ENCODE measurements around the gene CDCA5. TPM values are rescaled to one million over a fixed set of nuclear protein-coding genes. Genes with fewer than 3 reads are reported as not detected.

CDCA5 gene
- total RNA-seq, 4 donors from 2014 or later, result 0.56 to 2.8 (median 1.4) TPM; not detected in 1

GRCh38 chr11:65066805-65067291, 17.0 kb downstream of the CDCA5 start:
- no peak for DNase-seq (ENCODE audit: low spot score)
- TF ChIP-seq, protein P1, sequence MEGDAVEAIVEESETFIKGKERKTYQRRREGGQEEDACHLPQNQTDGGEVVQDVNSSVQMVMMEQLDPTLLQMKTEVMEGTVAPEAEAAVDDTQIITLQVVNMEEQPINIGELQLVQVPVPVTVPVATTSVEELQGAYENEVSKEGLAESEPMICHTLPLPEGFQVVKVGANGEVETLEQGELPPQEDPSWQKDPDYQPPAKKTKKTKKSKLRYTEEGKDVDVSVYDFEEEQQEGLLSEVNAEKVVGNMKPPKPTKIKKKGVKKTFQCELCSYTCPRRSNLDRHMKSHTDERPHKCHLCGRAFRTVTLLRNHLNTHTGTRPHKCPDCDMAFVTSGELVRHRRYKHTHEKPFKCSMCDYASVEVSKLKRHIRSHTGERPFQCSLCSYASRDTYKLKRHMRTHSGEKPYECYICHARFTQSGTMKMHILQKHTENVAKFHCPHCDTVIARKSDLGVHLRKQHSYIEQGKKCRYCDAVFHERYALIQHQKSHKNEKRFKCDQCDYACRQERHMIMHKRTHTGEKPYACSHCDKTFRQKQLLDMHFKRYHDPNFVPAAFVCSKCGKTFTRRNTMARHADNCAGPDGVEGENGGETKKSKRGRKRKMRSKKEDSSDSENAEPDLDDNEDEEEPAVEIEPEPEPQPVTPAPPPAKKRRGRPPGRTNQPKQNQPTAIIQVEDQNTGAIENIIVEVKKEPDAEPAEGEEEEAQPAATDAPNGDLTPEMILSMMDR (IDR thresholded peaks at IDR 0.05), result no peak
- no peak for ATAC-seq (ENCODE audit: low FRiP score)

DNA sequence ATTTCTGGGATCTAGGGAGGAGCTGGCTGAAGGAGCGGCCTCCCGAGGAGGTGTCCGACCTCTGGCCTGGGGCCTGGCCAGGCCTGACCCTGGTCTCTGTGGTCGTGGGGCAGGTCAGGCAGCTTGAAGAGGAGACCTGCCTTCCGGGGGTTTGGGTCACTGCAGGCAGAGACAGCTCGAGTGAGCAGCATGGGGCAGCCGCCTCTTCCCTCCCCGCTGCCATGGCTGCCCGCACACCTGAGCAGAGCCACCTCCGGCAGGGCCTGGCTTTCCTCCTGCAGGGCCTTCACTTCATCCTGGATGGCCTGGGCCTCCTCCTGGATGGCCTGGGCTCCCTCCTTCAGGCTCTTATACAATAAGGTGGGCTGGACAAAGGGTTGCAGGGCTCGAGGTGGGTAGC, 17.5 kb downstream of the CDCA5 start:
- no peak for DNase-seq (ENCODE audit: low spot score)
- no peak for ATAC-seq (ENCODE audit: low FRiP score)
- TF ChIP-seq, protein P1 (IDR thresholded peaks at IDR 0.05), result no peak

GRCh38 chr11:65065851-65066250, 18.0 kb downstream of the CDCA5 start:
- ATAC-seq (ENCODE audit: low FRiP score), result no peak
- DNase-seq (ENCODE audit: low spot score), result no peak
- TF ChIP-seq, protein P1 (IDR thresholded peaks at IDR 0.05), result no peak

DNA sequence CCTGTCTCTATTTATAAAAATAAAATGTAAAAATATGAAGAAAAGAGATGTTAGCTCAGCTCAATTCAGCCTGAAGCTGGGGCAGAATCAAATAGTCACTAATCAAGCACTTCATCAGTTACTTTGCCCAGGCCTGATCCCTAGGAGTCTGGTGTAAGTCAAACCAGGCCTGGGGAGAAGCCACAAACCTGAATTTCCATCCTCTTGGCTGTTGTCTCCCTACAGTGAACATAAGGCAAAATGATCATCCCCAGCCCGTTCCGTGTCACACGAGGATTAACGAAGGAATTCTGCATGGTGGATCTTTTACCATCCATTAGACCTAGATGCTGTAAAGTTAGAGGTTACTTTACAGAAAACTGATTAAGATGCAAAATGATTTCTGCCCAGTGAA, 19.0 kb downstream of the CDCA5 start:
- DNase-seq (ENCODE audit: low spot score) (no peak), ATAC-seq (ENCODE audit: low FRiP score) (no peak)
- TF ChIP-seq, protein P1 (IDR thresholded peaks at IDR 0.05), result no peak

DNA sequence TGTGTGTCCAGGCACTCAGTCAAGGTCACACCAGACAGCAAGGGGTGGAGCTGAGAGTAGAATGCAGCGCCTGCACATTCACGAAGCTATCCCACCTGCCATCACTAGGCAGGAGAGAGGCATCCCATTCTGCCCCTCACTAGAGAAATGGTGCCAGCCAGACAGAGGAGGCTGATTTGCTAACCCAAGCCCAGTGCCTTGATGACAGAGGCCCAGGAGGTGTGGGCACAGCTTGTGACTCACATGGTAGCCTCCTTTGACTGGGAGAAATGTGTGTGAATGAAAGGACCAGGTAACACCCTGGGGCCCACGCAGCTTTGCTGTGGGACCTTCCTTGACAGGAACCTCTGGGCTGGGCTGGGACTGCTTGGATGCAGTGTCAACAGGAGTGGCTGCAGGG, 20.3 kb downstream of the CDCA5 start:
- TF ChIP-seq, protein P1 (IDR thresholded peaks at IDR 0.05), result no peak
- DNase-seq (ENCODE audit: low spot score) (no peak), ATAC-seq (ENCODE audit: low FRiP score) (no peak)

GRCh38 chr11:65060913-65061408, 22.9 kb downstream of the CDCA5 start:
- ATAC-seq (ENCODE audit: low FRiP score), result no peak
- TF ChIP-seq, protein P1 (IDR thresholded peaks at IDR 0.05), result no peak
- no peak for DNase-seq (ENCODE audit: low spot score)

Measured in omental fat pad (tissue), 4 donors.